ENCODE data around the gene ZNF341.

ZNF341 gene

GRCh38 chr20:33732166-33732970 lies 572 bp downstream of the ZNF341 start:
- Histone ChIP-seq H4K20me1 (ENCODE audit: insufficient read depth, low read length) (no peaks in the 10 kb centered on the region), H2AFZ (ENCODE audit: low read length) (peak overlapping the region; percentile 37), H3K4me1 (ENCODE audit: low read length) (peaks cover 4% of the 10 kb centered on the region; the same call in 1 of the 2 replicates), H3K4me2 (ENCODE audit: low read depth, low read length) (peak overlapping the region; percentile 85), H3K27ac (ENCODE audit: low read length) (peak overlapping the region; percentile 83), H3K27me3 (replicated peaks; ENCODE audit: insufficient read depth, low read length) (no peaks in the 10 kb centered on the region), H3K4me3 (ENCODE audit: low read length) (peak overlapping the region; percentile 61), H3K36me3 (replicated peaks; ENCODE audit: insufficient read depth, low read length) (peaks cover 3% of the 10 kb centered on the region), H3K9ac (ENCODE audit: low read length) (peak overlapping the region; percentile 59), H3K9me3 (replicated peaks; ENCODE audit: insufficient read depth, low read length) (0 out of 2 replicates have a peak, but pooled peaks cover 3% of the 10 kb centered on the region), H3F3A (ENCODE audit: insufficient read depth, low read length) (peaks cover 18% of the 10 kb centered on the region), H3K9me2 (replicated peaks; ENCODE audit: insufficient read depth, low read length) (no peaks in the 10 kb centered on the region), H3K79me2 (ENCODE audit: low read length) (no peaks in the 10 kb centered on the region; the same call in none of the 2 replicates)
- peak; percentile 25; the same call in 1 of the 2 replicates for TF ChIP-seq CTCF (IDR thresholded peaks at IDR 0.05; ENCODE audit: low read length)
- no peak for TF ChIP-seq EZH2phosphoT487 (IDR thresholded peaks at IDR 0.05; ENCODE audit: low read length)
- peak; percentile 96 for DNase-seq

GRCh38 chr20:33733654-33734576 lies 2.1 kb downstream of the ZNF341 start:
- Histone ChIP-seq H2AFZ (ENCODE audit: low read length) (0 out of 2 replicates have a peak overlapping the region, but pooled peaks have one; percentile 9), H3K4me2 (ENCODE audit: low read depth, low read length) (peak overlapping the region; percentile 85; the same call in 1 of the 2 replicates), H4K20me1 (ENCODE audit: insufficient read depth, low read length) (no peaks in the 10 kb centered on the region), H3K79me2 (ENCODE audit: low read length) (peaks cover 8% of the 10 kb centered on the region), H3K4me1 (ENCODE audit: low read length) (peaks cover 4% of the 10 kb centered on the region; the same call in 1 of the 2 replicates), H3F3A (ENCODE audit: insufficient read depth, low read length) (peaks cover 18% of the 10 kb centered on the region), H3K9me3 (replicated peaks; ENCODE audit: insufficient read depth, low read length) (0 out of 2 replicates have a peak, but pooled peaks cover 3% of the 10 kb centered on the region), H3K27me3 (replicated peaks; ENCODE audit: insufficient read depth, low read length) (no peaks in the 10 kb centered on the region), H3K9me2 (replicated peaks; ENCODE audit: insufficient read depth, low read length) (no peaks in the 10 kb centered on the region), H3K36me3 (replicated peaks; ENCODE audit: insufficient read depth, low read length) (peaks cover 3% of the 10 kb centered on the region), H3K27ac (ENCODE audit: low read length) (peak overlapping the region; percentile 83; the same call in 1 of the 2 replicates), H3K9ac (ENCODE audit: low read length) (no peak overlapping the region), H3K4me3 (ENCODE audit: low read length) (no peak overlapping the region)
- no peak for TF ChIP-seq EZH2 (optimal IDR thresholded peaks at IDR 0.05; ENCODE audit: low read depth, low read length)
- no peak for TF ChIP-seq EZH2phosphoT487 (IDR thresholded peaks at IDR 0.05; ENCODE audit: low read length)
- no peak for TF ChIP-seq CTCF (IDR thresholded peaks at IDR 0.05; ENCODE audit: low read length)
- DNase-seq, result peak; percentile 29

GRCh38 chr20:33736962-33737361 lies 5.2 kb downstream of the ZNF341 start:
- TF ChIP-seq EZH2phosphoT487 (IDR thresholded peaks at IDR 0.05; ENCODE audit: low read length) (no peak), EZH2 (optimal IDR thresholded peaks at IDR 0.05; ENCODE audit: low read depth, low read length) (no peak), CTCF (IDR thresholded peaks at IDR 0.05; ENCODE audit: low read length) (no peak)
- DNase-seq, result no peak
- Histone ChIP-seq H3K9ac (ENCODE audit: low read length) (no peak overlapping the region), H3K27ac (ENCODE audit: low read length) (no peak overlapping the region), H2AFZ (ENCODE audit: low read length) (no peak overlapping the region), H4K20me1 (ENCODE audit: insufficient read depth, low read length) (no peaks in the 10 kb centered on the region), H3K27me3 (replicated peaks; ENCODE audit: insufficient read depth, low read length) (no peaks in the 10 kb centered on the region), H3K9me2 (replicated peaks; ENCODE audit: insufficient read depth, low read length) (no peaks in the 10 kb centered on the region), H3F3A (ENCODE audit: insufficient read depth, low read length) (peaks cover 18% of the 10 kb centered on the region), H3K79me2 (ENCODE audit: low read length) (peaks cover 8% of the 10 kb centered on the region), H3K4me1 (ENCODE audit: low read length) (peaks cover 4% of the 10 kb centered on the region; the same call in 1 of the 2 replicates), H3K9me3 (replicated peaks; ENCODE audit: insufficient read depth, low read length) (0 out of 2 replicates have a peak, but pooled peaks cover 3% of the 10 kb centered on the region), H3K36me3 (replicated peaks; ENCODE audit: insufficient read depth, low read length) (peaks cover 3% of the 10 kb centered on the region), H3K4me2 (ENCODE audit: low read depth, low read length) (no peak overlapping the region), H3K4me3 (ENCODE audit: low read length) (no peak overlapping the region)

Data from MM.1S (cell line).